Astrocyte of the spinal cord (primary cell): Measurements from ENCODE around the gene ETV4.

ENCODE experiments used
- DNase-seq: peaks from one replicate; pipeline ENCODE4 v3.0.0; 2011; ENCODE audit warnings: low read depth, low spot score
- H3K4me3 ChIP-seq: 2 replicates; pipeline ENCODE4 v1.5.1; 2011; ENCODE audit warnings: low read depth, mild to moderate bottlenecking, low read length, moderate library complexity
- in situ Hi-C: cut with HindIII; loops from 2 replicates; pipeline ENCODE4 v1.10.0; 2017; ENCODE audit warnings: low sequenced_read_pairs
- TF ChIP-seq, protein P1 (sequence below): IDR thresholded peaks from 2 replicates; pipeline ENCODE4 v1.5.1; 2012; ENCODE audit warnings: low read depth, mild to moderate bottlenecking, low read length, inconsistent platforms

ETV4 gene

DNA sequence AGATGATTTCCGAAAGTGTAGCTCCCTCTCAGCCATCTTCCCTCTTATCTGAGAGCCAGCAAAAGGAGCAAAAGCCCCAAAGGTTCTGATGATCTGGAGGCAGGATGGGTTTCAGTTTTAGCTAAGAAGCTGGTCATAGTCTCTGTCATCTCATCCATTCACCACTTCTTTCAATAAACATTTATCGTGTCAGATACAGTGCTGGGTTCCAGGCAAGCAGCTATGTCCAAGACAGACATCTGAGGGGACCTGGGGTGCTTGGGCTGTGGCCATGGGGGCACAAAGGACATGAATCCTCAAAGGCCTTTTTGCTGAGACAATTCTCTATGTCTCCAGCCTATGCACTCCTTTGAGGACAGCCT, 1.0 kb upstream of the ETV4 start:
- TF ChIP-seq, protein P1, sequence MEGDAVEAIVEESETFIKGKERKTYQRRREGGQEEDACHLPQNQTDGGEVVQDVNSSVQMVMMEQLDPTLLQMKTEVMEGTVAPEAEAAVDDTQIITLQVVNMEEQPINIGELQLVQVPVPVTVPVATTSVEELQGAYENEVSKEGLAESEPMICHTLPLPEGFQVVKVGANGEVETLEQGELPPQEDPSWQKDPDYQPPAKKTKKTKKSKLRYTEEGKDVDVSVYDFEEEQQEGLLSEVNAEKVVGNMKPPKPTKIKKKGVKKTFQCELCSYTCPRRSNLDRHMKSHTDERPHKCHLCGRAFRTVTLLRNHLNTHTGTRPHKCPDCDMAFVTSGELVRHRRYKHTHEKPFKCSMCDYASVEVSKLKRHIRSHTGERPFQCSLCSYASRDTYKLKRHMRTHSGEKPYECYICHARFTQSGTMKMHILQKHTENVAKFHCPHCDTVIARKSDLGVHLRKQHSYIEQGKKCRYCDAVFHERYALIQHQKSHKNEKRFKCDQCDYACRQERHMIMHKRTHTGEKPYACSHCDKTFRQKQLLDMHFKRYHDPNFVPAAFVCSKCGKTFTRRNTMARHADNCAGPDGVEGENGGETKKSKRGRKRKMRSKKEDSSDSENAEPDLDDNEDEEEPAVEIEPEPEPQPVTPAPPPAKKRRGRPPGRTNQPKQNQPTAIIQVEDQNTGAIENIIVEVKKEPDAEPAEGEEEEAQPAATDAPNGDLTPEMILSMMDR, result no peak
- in situ Hi-C loops, result no loop called here
- H3K4me3 ChIP-seq, result no peak overlapping the region
- DNase-seq, result no peak

DNA sequence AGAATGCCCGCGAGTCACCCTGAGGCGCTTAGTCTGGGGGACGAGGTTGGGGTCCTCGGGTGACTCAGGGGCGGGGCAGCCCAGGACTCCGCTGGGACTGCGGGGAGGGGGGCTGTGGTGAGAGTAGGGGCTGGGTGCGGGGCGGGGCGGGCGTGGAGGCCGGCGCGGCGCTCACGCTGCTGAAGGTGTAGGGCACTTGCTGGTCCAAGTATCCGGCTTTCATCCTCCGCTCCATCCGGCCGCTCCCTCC, 832 bp downstream of the ETV4 start:
- peak overlapping the region; percentile 56 for H3K4me3 ChIP-seq
- in situ Hi-C loops, result no loop called here
- DNase-seq, result no peak
- TF ChIP-seq, protein P1, result no peak

DNA sequence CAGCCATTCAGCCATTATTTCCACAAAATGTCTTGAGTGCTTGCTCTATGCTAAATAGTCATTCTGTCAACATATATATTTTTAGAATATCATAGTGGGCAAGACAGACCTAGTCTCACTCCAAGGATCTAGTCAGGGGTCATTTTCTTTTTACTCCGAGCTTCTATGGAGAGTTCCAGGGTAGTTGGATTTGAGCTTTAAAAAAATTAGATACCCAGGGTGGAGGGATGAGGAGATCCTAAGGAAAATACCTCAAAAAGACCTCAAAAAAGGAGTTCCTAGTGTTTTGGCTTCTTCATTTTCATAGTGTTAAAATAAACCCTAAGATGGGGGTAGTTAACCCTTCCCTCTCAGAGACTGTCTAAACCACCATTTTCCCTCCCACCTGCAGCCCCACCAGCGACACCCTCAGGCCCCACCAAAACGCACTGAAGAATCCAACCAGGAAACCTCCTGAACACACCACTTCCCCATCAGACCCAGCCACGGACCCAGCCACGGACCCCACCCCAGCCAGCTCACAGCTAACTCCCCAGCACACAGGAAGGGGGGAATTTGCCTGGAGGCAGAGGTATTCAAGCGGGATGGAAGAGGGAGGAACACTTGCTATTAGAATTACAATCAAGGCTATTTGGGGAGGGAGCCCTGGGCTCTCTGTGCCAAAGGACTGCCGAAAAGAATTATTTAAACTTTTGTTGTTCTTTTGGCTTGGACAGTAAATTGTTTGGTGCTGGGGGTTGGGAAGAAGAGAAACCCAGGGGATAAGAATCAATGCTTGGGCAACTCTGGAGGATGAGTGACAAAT, 2.2 kb downstream of the ETV4 start:
- peak overlapping the region; percentile 56 for H3K4me3 ChIP-seq
- in situ Hi-C loops, result no loop called here
- no peak for DNase-seq
- TF ChIP-seq, protein P1, result no peak

DNA sequence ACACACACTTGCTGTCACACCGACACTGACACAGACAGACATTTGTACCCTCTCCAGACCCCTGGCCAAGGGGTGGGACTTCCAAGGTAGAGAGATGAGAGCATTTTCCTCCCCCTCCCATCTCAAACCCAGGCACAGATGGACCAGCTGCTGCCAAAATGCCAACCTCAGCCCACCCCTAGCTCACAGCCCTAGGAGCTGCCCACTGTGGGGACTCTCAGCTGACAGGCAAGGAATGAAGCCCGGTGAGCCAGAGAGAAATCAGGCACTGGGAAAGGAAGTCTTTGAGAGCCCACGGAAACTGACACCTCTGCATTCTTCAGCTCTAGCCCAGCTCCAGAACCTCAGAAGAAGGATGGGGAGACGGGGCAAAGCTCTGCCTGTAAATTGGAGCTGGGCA, 2.8 kb downstream of the ETV4 start:
- TF ChIP-seq, protein P1, result no peak
- H3K4me3 ChIP-seq, result no peak overlapping the region
- in situ Hi-C loops, result no loop called here
- DNase-seq, result no peak

DNA sequence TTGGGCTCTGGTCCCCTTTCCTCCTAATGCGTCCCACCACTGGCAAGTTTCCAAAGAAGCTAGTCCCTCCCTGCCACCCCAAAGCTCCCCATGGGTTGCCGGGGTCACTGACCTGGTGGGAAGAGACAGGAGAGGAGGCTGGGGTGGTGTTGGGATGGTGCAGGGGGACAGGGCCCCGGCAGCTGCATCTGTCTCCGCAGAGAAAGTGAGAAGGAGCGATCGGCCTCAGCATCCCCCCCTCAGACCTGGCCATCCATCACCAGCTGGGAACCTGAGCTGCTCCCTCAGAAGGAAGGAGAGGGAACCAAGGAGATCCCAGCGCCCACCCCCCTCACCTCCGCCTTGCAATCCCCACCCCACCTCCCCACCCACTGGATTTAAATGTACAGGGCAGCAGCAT, 3.3 kb downstream of the ETV4 start:
- DNase-seq, result no peak
- no peak overlapping the region for H3K4me3 ChIP-seq
- TF ChIP-seq, protein P1, result no peak
- in situ Hi-C loops, result no loop called here

DNA sequence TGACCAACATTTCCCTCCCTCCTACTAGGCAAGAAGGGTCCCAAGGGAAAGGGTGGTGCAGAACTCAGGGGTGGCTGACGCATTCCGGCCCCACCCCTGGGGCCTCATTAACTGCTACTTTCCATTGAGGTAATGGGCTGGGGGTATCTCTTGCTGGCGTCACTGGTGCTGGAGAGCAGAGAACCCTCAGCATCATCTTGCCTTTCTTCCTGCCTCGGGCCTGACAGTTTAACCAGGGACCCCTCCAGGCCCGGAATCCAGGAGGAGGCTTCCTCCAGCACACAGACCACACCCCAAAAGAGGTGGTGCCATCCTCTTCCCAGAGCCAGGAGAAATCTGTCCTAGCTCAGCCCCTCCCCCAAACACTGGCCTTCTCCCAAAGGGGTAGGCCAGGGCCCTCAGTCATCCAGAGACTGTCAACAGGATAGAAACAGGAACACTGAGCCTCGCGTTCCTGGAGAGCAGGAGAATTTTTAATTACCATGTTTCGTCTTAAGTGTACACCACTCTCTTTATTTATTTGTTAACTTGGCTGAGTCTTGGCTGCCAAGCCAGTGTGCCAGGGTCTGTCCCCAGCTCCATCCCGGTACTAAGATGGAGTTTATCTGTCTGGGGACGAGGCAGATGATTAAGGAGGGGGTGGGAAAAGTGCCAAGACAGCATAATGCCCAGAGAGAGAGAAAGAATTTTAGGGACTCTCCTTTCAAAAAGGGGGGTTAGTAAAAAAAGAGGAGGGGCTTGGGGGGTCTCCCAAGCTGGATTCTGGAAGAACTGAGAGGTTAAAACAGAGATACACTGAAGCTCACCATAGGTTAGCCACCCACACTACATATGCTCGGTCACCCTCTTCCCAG, 5.1 kb downstream of the ETV4 start:
- DNase-seq, result no peak
- TF ChIP-seq, protein P1, result no peak
- no peak overlapping the region for H3K4me3 ChIP-seq
- in situ Hi-C loops, result no loop called here
